Activated CD4-positive, alpha-beta T cell treated with anti-CD3 and anti-CD28 coated beads, Interleukin-2, amount 50 U/mL, for 16 hours (primary cell): Measurements from ENCODE around the gene LRIG2.
"Not testable (repeated sequence)": the region's sequence is repeated elsewhere in the genome, so short reads cannot be mapped to it uniquely, and the experiment has no call there.

Source experiments
- DNase-seq: peaks from one replicate; pipeline ENCODE4 v3.0.0-alpha.2; 2020

Gene LRIG2

GRCh38 chr1:113058941-113059706, 13.9 kb upstream of the LRIG2 start:
- DNase-seq = no peak

GRCh38 chr1:113063456-113063855, 9.5 kb upstream of the LRIG2 start:
- DNase-seq = not testable (repeated sequence)

- no peak for DNase-seq
These were observed 749 bp upstream of the LRIG2 start for GRCh38 chr1:113072141-113072756.

GRCh38 chr1:113073479-113073950, 517 bp downstream of the LRIG2 start:
- no peak for DNase-seq

- no peak for DNase-seq
These were observed 1.2 kb downstream of the LRIG2 start for GRCh38 chr1:113074237-113074636.

GRCh38 chr1:113077978-113078377, 5.0 kb downstream of the LRIG2 start:
- not testable (repeated sequence) for DNase-seq

GRCh38 chr1:113086541-113086940, 13.5 kb downstream of the LRIG2 start:
- no peak for DNase-seq

- DNase-seq = no peak
These were observed 16.0 kb downstream of the LRIG2 start for GRCh38 chr1:113088972-113089371.

GRCh38 chr1:113090051-113090450, 17.1 kb downstream of the LRIG2 start:
- no peak for DNase-seq

- DNase-seq = no peak
These were observed 19.1 kb downstream of the LRIG2 start for GRCh38 chr1:113091988-113092594.

- DNase-seq = no peak
These were observed 21.5 kb downstream of the LRIG2 start for GRCh38 chr1:113094506-113094905.

- DNase-seq = no peak
These were observed 22.9 kb downstream of the LRIG2 start for GRCh38 chr1:113095790-113096455.

- no peak for DNase-seq
These were observed 23.5 kb downstream of the LRIG2 start for GRCh38 chr1:113096493-113096892.

- no peak for DNase-seq
These were observed 28.6 kb downstream of the LRIG2 start for GRCh38 chr1:113101588-113101987.

- DNase-seq = no peak
These were observed 30.1 kb downstream of the LRIG2 start for GRCh38 chr1:113103048-113103447.

GRCh38 chr1:113103977-113104376, 31.0 kb downstream of the LRIG2 start:
- no peak for DNase-seq

GRCh38 chr1:113106910-113107309, 33.9 kb downstream of the LRIG2 start:
- DNase-seq = no peak

GRCh38 chr1:113109908-113110554, 37.0 kb downstream of the LRIG2 start:
- DNase-seq = no peak

GRCh38 chr1:113118266-113118665, 45.3 kb downstream of the LRIG2 start:
- DNase-seq = no peak

GRCh38 chr1:113123737-113124136, 50.7 kb downstream of the LRIG2 start:
- DNase-seq = no peak

- DNase-seq = no peak
These were observed 51.4 kb downstream of the LRIG2 start for GRCh38 chr1:113124366-113124765.

GRCh38 chr1:113125517-113125916, 52.5 kb downstream of the LRIG2 start:
- DNase-seq = peak; percentile 59

GRCh38 chr1:113126207-113126606, 53.2 kb downstream of the LRIG2 start:
- DNase-seq = no peak
